BE2C (cell line): ENCODE results near the gene TWSG1.
"Not testable (repeated sequence)": the region's sequence is repeated elsewhere in the genome, so short reads cannot be mapped to it uniquely, and the experiment has no call there.

ENCODE experiments used
- DNase-seq: peaks from one replicate; pipeline ENCODE4 v3.0.0-alpha.2; 2020
- H3K27me3 ChIP-seq: fragments of 250-450 bp; sonication (Bioruptor Pico); 2 replicates; pipeline ENCODE4 v1.5.1; 2020; ENCODE audit warnings: mild to moderate bottlenecking
- H3K36me3 ChIP-seq: fragments of 250-450 bp; sonication (Bioruptor Pico); 2 replicates; pipeline ENCODE4 v1.5.1; 2020; ENCODE audit warnings: mild to moderate bottlenecking
- H3K4me1 ChIP-seq: fragments of 250-450 bp; sonication (Bioruptor Pico); 2 replicates; pipeline ENCODE4 v1.5.1; 2020
- H3K4me3 ChIP-seq: 2 replicates; pipeline ENCODE4 v1.5.1; 2011; ENCODE audit warnings: low read depth, low read length
- H3K9me3 ChIP-seq: fragments of 250-450 bp; sonication (Bioruptor Pico); 2 replicates; pipeline ENCODE4 v1.5.1; 2020
- CTCF ChIP-seq: IDR thresholded peaks from 2 replicates; pipeline ENCODE4 v1.5.1; 2012; ENCODE audit warnings: mild to moderate bottlenecking, low read depth, low read length

TWSG1 gene

GRCh38 chr18:9419956-9420631, 85.5 kb downstream of the TWSG1 start:
- Histone ChIP-seq H3K27me3 (no peaks in the 10 kb centered on the region), H3K4me3 (no peak overlapping the region), H3K4me1 (no peaks in the 10 kb centered on the region), H3K9me3 (no peaks in the 10 kb centered on the region), H3K36me3 (no peaks in the 10 kb centered on the region)
- DNase-seq: no peak
- no peak for TF ChIP-seq CTCF

- no peaks in the 10 kb centered on the region for H3K4me1 ChIP-seq
- H3K9me3 ChIP-seq: no peaks in the 10 kb centered on the region
- TF ChIP-seq CTCF: no peak
- no peaks in the 10 kb centered on the region for H3K27me3 ChIP-seq
- H3K4me3 ChIP-seq: no peak overlapping the region
- H3K36me3 ChIP-seq: no peaks in the 10 kb centered on the region
- no peak for DNase-seq
Measured at GRCh38 chr18:9421096-9421900, 86.7 kb downstream of the TWSG1 start.

GRCh38 chr18:9421901-9422327, 87.3 kb downstream of the TWSG1 start:
- H3K36me3 ChIP-seq: no peaks in the 10 kb centered on the region
- no peak overlapping the region for H3K4me3 ChIP-seq
- H3K9me3 ChIP-seq: no peaks in the 10 kb centered on the region
- DNase-seq: no peak
- H3K4me1 ChIP-seq: no peaks in the 10 kb centered on the region
- no peaks in the 10 kb centered on the region for H3K27me3 ChIP-seq
- no peak for TF ChIP-seq CTCF

DNA sequence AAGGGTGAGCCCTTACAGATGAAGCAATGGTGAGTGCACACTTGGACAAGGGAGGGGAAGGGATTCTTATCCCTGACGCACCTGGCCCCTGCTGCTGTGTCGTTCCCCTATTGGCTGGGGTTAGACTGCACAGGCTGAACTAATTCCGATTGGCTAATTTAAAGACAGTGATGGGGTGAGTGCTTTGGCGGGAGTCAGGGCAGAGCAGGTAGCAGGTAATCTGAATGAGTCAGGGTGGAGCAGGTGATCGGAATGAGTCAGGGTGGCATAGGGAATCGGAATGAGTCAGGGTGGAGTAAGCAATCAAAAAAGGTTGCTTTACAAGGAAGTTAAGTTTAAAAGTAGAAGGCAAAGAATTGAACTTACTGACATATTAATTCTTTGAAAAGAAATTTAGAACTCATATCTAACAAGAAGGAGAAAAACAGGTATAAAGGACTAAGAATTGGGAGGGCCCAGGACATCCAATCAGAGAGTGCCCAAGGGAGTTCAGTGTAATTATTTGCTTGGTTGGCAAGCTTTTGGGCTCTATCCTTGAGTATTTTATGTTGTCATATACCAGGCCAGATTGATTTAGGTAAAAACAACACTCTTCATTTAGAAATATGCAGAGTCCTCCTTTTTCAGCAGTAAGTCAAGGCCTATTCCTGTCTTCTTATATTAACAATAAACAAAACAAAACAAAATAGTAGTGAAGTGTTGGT, 88.4 kb downstream of the TWSG1 start:
- H3K9me3 ChIP-seq: no peaks in the 10 kb centered on the region

GRCh38 chr18:9423648-9424047, 89.1 kb downstream of the TWSG1 start:
- H3K27me3 ChIP-seq, H3K4me3 ChIP-seq, H3K4me1 ChIP-seq, H3K36me3 ChIP-seq, H3K9me3 ChIP-seq, DNase-seq: not testable (repeated sequence)

More for the DNA sequence above, 88.4 kb downstream of the TWSG1 start:
- Histone ChIP-seq H3K36me3 (no peaks in the 10 kb centered on the region), H3K4me3 (no peak overlapping the region), H3K4me1 (no peaks in the 10 kb centered on the region), H3K27me3 (no peaks in the 10 kb centered on the region)
- no peak for TF ChIP-seq CTCF
- no peak for DNase-seq

- not testable (repeated sequence) for H3K9me3 ChIP-seq, H3K4me1 ChIP-seq, DNase-seq, H3K4me3 ChIP-seq, H3K36me3 ChIP-seq, H3K27me3 ChIP-seq
Measured at GRCh38 chr18:9424235-9424634, 89.7 kb downstream of the TWSG1 start.

DNA sequence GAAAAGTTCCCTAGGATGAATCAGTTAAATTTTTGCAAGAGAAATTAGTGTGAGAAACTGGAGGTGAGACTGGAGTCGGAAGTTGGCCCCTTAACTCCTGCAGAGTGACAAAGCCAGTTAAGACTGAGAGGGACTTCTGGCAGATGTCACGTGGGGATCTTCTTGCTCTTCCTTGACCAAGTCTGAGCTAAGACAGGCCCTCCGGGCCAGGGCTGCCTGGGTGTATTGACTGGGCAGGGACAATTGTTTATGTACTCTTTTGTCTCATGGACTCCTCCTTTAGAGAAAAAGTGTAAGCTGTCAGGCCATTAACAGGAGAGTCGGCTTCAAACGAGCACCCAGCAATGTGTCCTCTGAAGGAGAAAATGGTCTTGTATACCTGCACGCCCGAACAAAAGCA, 92.2 kb downstream of the TWSG1 start:
- H3K9me3 ChIP-seq: no peaks in the 10 kb centered on the region
- no peak for TF ChIP-seq CTCF
- no peaks in the 10 kb centered on the region for H3K36me3 ChIP-seq
- H3K27me3 ChIP-seq: no peaks in the 10 kb centered on the region
- H3K4me3 ChIP-seq: no peak overlapping the region
- no peak for DNase-seq
- no peaks in the 10 kb centered on the region; the same call in 1 of the 2 replicates for H3K4me1 ChIP-seq
